ENCODE results near the gene IL23R.

DNA sequence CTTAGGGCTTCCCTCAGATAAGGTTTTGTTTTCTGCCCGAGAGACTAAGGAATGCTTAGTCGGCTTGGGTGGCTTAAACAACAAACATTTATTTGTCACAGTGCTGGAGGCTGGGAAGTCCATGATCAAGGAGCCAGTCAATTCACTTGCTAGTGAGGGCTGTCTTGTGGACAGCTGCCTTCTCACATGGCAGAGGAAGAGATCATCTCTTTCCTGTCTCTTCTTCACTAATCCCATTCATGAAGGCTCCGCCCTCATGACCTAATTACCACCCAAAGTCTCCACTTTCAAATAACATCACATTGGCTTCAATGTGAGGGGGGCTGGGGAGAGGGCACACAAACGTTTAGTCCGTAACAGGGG is 90.9 kb downstream of the IL23R start:
- TF ChIP-seq POLR2A (IDR thresholded peaks at IDR 0.05; ENCODE audit: low read depth, low read length) (no peak), POLR2AphosphoS5 (IDR thresholded peaks at IDR 0.05; ENCODE audit: low read depth, low read length) (no peak)
